GM15510 (cell line): ENCODE measurements around the gene SFN.

Experiments
- POLR2A ChIP-seq: IDR thresholded peaks from 3 replicates; pipeline ENCODE4 v1.6.1; 2011; ENCODE audit warnings: borderline replicate concordance; ENCODE audit not compliant: insufficient read length; ENCODE audit errors: extremely low read depth

Gene SFN

GRCh38 chr1:26832249-26832960 lies 30.5 kb upstream of the SFN start:
- no peak for TF ChIP-seq POLR2A

- peak; percentile 65 for TF ChIP-seq POLR2A
These were observed 29.2 kb upstream of the SFN start for GRCh38 chr1:26833432-26834405.

DNA sequence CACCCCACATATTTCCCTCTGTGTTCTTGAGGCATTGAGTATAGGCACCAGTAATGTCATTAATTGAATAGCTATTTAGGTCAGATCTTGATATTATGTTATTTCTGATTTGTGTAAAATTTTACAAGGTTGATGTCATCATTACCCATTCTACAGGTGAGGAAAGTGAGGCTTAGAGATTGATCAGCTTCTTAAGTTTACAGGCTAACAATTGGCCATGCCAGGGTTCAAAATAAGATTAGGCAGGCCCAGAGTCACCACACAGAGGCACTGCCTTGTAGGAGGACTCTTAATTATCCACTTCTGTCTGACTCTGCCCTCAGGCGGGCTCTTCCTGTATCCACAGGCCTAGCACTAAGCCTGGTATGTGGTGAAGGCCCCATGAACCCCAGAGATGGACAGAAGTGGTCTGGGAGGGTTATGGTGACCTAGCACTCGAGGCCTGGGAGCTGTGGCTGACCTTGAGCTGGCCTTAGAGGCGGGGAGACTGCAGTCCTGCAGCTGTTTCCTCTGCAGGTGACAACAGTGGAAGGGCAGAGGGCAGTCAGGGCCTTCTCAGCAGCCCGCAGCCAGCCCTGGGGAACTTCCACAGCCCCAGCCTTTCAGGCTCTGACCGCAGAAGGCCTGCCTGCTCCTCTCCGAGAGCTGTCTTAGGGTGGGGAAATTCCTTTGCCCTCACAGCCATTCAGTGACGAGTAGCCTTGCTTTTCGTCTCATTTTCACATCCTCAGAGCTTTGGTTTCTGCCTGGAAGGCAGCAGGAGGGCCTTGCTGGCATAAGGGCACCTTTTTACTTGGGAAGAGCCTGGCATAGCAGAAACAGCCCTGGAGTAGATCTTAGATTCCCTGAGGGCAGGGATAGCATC lies 24.2 kb upstream of the SFN start:
- no peak for TF ChIP-seq POLR2A

DNA sequence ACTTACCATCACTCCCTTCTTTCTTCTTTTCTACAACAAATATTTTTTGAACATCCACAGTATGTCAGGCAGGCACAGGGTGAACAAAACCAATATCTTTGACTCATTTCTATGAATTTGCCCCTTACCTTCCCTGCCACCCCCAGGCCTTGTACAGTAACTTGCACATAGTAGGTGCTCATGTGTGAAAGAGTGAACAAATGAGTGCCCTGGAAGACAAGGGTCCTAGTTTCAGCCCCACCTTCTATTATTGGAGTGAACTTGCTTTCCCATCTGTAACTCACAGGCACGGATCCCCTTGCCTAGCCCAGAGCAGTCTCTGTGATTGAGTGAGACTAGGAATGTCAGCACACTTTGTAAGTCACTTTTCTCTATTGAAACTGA lies 23.6 kb upstream of the SFN start:
- no peak for TF ChIP-seq POLR2A

DNA sequence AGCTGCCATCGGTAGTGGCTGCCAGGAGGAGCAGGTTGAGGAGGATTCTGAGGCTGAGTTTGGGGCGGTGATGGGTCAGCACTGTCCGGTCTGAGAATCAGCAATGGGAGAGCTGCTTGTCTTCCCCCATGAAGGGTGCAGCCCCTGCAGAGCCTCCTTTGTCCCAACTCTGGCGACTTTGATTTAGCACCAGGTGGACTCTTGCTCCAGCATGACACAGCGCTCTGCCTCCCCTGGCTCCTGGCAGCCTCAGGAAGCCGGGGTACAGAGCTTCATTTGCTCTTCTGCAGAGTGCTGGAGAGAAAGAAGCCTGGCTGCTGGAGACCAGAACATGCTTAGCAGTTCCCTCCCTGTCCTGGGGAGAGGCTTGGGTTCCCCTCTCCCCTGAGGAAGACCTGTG lies 23.2 kb upstream of the SFN start:
- TF ChIP-seq POLR2A, result no peak

- no peak for TF ChIP-seq POLR2A
These were observed 18.3 kb upstream of the SFN start for GRCh38 chr1:26844424-26845196.

- no peak for TF ChIP-seq POLR2A
These were observed 14.4 kb upstream of the SFN start for GRCh38 chr1:26848499-26848898.

- no peak for TF ChIP-seq POLR2A
These were observed 13.8 kb upstream of the SFN start for GRCh38 chr1:26848941-26849774.

DNA sequence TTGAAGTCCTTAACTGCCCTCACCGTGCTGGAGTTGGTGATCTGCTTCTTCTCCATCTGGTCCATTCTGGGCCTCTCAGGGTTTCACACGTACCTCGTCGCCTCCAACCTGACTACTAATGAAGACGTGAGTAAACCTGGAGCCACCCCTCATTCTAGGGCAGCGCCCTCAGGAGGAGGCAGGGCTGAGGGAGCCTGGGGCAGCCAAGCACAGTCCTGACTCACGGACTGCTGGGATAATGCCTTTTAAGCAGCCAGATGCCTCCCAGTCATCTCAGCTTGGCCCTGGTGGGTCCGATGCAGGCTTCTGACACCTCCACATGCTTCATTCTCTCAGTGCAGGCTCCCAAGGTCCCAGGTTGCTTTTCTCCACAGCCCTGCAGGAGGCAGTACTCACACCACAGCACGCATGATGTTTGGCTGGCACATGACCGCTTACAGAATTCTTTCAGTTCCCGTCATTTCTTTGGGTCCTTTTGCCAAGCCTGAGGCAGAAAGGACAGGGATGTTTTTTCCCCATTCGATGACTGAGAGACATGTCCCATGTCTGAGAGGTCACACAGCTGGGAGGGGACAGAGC lies 11.8 kb upstream of the SFN start:
- no peak for TF ChIP-seq POLR2A

DNA sequence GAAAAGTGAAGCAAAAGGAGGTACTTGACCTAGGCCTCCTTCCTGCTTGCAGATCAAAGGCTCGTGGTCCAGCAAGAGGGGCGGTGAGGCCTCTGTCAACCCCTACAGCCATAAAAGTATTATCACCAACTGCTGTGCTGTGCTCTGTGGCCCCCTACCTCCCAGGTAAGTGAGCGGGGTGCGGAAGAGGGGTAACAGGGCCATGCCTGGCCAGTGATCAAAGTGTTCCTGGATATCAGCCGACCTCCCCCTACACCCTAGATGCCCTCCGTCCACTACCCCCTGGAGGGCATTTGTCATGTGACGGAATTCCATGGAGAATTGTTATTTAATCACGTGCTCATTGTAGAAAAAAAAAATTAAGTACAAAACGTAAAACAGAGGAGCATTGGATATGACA lies 10.2 kb upstream of the SFN start:
- TF ChIP-seq POLR2A, result no peak

- no peak for TF ChIP-seq POLR2A
These were observed 9.8 kb upstream of the SFN start for GRCh38 chr1:26853156-26853555.

GRCh38 chr1:26853600-26853999 lies 9.3 kb upstream of the SFN start:
- TF ChIP-seq POLR2A, result no peak

- no peak for TF ChIP-seq POLR2A
These were observed 8.0 kb upstream of the SFN start for GRCh38 chr1:26854906-26855305.
